Panc1 (cell line): ENCODE measurements around the gene WSCD1. TPM values are rescaled to one million over a fixed set of nuclear protein-coding genes. Genes with fewer than 3 reads are reported as not detected.

ENCODE experiments used
- ATAC-seq: fragments of 200-7000 bp; cut with Tn5 transposase; 2 replicates; pipeline ENCODE4 v1.9.1; 2020; ENCODE audit warnings: mild to moderate bottlenecking, moderate library complexity
- BruUV-seq: library from RNA; stranded (reverse); fragments of 400-500 nt; replicated peaks from 2 replicates; lab custom pipeline; 2021; lab: Mats Ljungman, UMichigan
- CTCF ChIA-PET: fragments of 300-600 bp; sonication (Branson Sonifier 250); formaldehyde crosslinking; loops from one replicate; lab custom pipeline; 2022; ENCODE audit warnings: antibody characterized with exemption; lab: Charles Lee
- POLR2A ChIA-PET: fragments of 300-600 bp; sonication (Branson Sonifier 250); formaldehyde crosslinking; loops from one replicate; lab custom pipeline; 2022; ENCODE audit warnings: antibody characterized with exemption; lab: Charles Lee
- DNase-seq: peaks from one replicate; pipeline ENCODE4 v3.0.0-alpha.2; 2010; ENCODE audit warnings: low read depth, low spot score
- H3K27ac ChIP-seq: 2 replicates; pipeline ENCODE4 v1.5.1; 2011; ENCODE audit warnings: mild to moderate bottlenecking, low read length, inconsistent platforms
- H3K27me3 ChIP-seq: fragments of 200-500 bp; sonication (Bioruptor generic); 2 replicates; pipeline ENCODE4 v1.6.0; 2014; ENCODE audit warnings: low read length, inconsistent platforms; ENCODE audit not compliant: control insufficient read depth, insufficient read depth
- H3K36me3 ChIP-seq: fragments of 200-500 bp; sonication (Bioruptor generic); 2 replicates; pipeline ENCODE4 v1.5.1; 2014; ENCODE audit warnings: inconsistent platforms, mild to moderate bottlenecking, low read length, moderate library complexity; ENCODE audit not compliant: control insufficient read depth, insufficient read depth
- H3K4me1 ChIP-seq: 2 replicates; pipeline ENCODE4 v1.5.1; 2011; ENCODE audit warnings: inconsistent platforms, mild to moderate bottlenecking, low read length, moderate library complexity; ENCODE audit not compliant: control insufficient read depth, insufficient read depth
- H3K4me3 ChIP-seq, 2 experiments: 2 replicates each; pipeline ENCODE4 v1.5.1; 2011 to 2012; ENCODE audit warnings: low read depth in 2 of 2, low read length in 2 of 2, mild to moderate bottlenecking in 2 of 2, inconsistent platforms in 1 of 2, moderate library complexity in 1 of 2
- H3K9me3 ChIP-seq: fragments of 200-500 bp; sonication (Bioruptor generic); 2 replicates; pipeline ENCODE4 v1.5.1; 2014; ENCODE audit warnings: low read depth, mild to moderate bottlenecking, inconsistent platforms, low read length, moderate library complexity; ENCODE audit not compliant: control insufficient read depth, insufficient read depth
- POLR2AphosphoS5 ChIP-seq: IDR thresholded peaks from 2 replicates; pipeline ENCODE4 v1.6.1; 2012; ENCODE audit warnings: mild to moderate bottlenecking, low read depth, low read length, moderate library complexity
- SIN3A ChIP-seq: IDR thresholded peaks from 2 replicates; pipeline ENCODE4 v1.6.1; 2012; ENCODE audit warnings: low read depth, mild to moderate bottlenecking, low read length, moderate library complexity, borderline replicate concordance; ENCODE audit not compliant: insufficient read depth
- TCF7L2 ChIP-seq: IDR thresholded peaks from 2 replicates; pipeline ENCODE4 v1.6.1; 2011; ENCODE audit warnings: mild to moderate bottlenecking, low read depth, low read length, inconsistent platforms
- in situ Hi-C: cut with HindIII; loops from 2 replicates; pipeline ENCODE4 v1.10.0; 2016; ENCODE audit warnings: low sequenced_read_pairs, low pct_unique_long_range_greater_than_20kb
- intact Hi-C: fragments of 100-400 bp; cut with micrococcal nuclease; formaldehyde crosslinking; loops from one replicate; pipeline ENCODE4 v1.10.0; 2022; ENCODE audit not compliant: unreplicated experiment
- total RNA-seq: library from RNA; stranded (reverse); gene quantifications from one replicate; pipeline ENCODE4 v1.2.1, GENCODE V29; 2021; ENCODE audit not compliant: unreplicated experiment
- TF ChIP-seq, protein P1 (sequence below): fragments of 450-650 bp; IDR thresholded peaks from 2 replicates; pipeline ENCODE4 v1.5.1; 2017; ENCODE audit warnings: mild to moderate bottlenecking
- TF ChIP-seq, protein P2 (sequence below), 2 experiments: IDR thresholded peaks; 2 replicates each; pipeline ENCODE4 v1.6.1; 2011 to 2012; ENCODE audit warnings: low read depth in 2 of 2, control low read depth in 1 of 2, low read length in 1 of 2, mild to moderate bottlenecking in 1 of 2, moderate library complexity in 1 of 2; ENCODE audit not compliant: insufficient read depth in 1 of 2

The WSCD1 gene
- total RNA-seq, 1 experiment from 2014 or later, result 0.74 TPM

DNA sequence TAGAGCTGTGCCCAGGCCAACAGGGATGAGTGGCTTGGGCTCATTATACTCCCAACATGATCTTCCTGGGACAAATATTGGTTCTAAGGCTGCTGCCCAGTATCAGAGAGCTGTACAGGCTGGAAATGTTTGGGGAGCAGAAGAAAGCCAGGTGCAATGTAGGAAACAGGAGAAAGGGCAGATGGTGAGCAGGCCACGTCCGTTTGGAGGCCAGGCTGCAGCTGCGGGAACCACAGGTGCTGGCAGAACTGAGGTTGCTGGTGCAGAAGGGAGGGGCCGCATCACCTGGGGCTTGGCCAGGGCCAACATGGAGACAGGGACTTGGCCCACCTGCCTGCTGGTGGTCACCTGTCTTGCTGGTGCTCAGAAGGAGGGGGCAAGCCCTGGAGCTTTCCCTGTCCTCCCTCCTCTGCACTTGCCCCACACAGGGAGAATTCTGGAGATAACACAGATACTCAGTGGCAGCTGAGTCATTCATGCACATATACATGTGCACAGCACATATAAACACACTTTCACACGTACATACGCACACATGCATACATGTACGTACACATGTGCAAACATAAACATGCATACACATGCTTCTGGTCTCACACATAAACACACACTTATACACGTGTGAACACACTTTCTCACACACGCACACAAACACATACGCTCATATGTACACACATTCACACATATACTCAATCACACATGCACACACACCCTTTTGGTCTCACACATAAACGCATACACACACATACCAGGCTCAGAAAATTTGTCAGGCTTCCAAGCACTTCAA is 67.7 kb downstream of the WSCD1 start:
- H3K27ac ChIP-seq, result no peak overlapping the region
- TF ChIP-seq, protein P1, sequence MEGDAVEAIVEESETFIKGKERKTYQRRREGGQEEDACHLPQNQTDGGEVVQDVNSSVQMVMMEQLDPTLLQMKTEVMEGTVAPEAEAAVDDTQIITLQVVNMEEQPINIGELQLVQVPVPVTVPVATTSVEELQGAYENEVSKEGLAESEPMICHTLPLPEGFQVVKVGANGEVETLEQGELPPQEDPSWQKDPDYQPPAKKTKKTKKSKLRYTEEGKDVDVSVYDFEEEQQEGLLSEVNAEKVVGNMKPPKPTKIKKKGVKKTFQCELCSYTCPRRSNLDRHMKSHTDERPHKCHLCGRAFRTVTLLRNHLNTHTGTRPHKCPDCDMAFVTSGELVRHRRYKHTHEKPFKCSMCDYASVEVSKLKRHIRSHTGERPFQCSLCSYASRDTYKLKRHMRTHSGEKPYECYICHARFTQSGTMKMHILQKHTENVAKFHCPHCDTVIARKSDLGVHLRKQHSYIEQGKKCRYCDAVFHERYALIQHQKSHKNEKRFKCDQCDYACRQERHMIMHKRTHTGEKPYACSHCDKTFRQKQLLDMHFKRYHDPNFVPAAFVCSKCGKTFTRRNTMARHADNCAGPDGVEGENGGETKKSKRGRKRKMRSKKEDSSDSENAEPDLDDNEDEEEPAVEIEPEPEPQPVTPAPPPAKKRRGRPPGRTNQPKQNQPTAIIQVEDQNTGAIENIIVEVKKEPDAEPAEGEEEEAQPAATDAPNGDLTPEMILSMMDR, result no peak
- no peak for TF ChIP-seq SIN3A
- TF ChIP-seq TCF7L2, result no peak
- TF ChIP-seq POLR2AphosphoS5, result no peak
- TF ChIP-seq, protein P2, sequence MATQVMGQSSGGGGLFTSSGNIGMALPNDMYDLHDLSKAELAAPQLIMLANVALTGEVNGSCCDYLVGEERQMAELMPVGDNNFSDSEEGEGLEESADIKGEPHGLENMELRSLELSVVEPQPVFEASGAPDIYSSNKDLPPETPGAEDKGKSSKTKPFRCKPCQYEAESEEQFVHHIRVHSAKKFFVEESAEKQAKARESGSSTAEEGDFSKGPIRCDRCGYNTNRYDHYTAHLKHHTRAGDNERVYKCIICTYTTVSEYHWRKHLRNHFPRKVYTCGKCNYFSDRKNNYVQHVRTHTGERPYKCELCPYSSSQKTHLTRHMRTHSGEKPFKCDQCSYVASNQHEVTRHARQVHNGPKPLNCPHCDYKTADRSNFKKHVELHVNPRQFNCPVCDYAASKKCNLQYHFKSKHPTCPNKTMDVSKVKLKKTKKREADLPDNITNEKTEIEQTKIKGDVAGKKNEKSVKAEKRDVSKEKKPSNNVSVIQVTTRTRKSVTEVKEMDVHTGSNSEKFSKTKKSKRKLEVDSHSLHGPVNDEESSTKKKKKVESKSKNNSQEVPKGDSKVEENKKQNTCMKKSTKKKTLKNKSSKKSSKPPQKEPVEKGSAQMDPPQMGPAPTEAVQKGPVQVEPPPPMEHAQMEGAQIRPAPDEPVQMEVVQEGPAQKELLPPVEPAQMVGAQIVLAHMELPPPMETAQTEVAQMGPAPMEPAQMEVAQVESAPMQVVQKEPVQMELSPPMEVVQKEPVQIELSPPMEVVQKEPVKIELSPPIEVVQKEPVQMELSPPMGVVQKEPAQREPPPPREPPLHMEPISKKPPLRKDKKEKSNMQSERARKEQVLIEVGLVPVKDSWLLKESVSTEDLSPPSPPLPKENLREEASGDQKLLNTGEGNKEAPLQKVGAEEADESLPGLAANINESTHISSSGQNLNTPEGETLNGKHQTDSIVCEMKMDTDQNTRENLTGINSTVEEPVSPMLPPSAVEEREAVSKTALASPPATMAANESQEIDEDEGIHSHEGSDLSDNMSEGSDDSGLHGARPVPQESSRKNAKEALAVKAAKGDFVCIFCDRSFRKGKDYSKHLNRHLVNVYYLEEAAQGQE (IDR thresholded peaks at IDR 0.05; ENCODE audit: insufficient read depth in 1 of 2, low read depth in 2 of 2, low read length in 1 of 2), result no peak
- H3K4me3 ChIP-seq, result no peak overlapping the region
- intact Hi-C loops, result no loop called here
- H3K36me3 ChIP-seq, result no peaks in the 10 kb centered on the region
- in situ Hi-C loops, result no loop called here
- ChIA-PET CTCF (no interaction called here), POLR2A (no interaction called here)
- DNase-seq, result no peak
- H3K4me1 ChIP-seq, result no peaks in the 10 kb centered on the region
- peaks cover 2% of the 10 kb centered on the region for H3K27me3 ChIP-seq
- BruUV-seq, result no TSS peak
- no peaks in the 10 kb centered on the region for H3K9me3 ChIP-seq
- ATAC-seq, result no peak

DNA sequence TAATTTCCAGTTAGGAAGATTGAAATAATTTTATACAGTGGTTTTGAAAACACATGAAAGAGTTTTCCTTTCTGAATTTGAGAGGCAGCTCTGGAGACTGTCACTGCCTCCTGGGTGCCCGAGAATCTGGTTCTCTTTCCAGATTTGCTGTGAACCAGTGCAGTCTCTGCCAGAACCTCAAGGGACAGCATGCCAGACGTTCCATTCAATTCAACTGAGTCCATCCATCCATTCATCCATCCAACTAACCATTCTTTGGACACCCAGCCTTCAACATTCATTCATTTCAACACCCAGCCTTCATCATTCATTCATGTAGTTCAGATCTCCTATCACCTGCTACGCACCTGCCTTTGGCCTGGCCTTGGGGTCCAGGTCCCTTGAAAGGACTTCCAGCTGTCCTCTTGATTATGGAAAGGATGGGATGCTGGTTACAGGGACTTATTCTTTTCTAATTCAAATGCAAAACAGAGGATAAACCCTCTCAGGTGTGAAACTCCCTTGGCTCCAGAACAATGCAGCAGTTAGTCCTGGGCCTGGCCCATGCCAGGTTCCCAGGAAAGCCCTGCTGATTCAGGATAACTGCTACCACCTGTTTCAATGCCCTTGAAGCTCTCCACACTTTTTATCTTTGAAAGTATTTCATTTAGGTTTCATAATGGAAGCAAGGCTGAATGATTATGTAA is 68.7 kb downstream of the WSCD1 start:
- Histone ChIP-seq H3K4me3 (no peak overlapping the region), H3K27me3 (peaks cover 2% of the 10 kb centered on the region), H3K4me1 (no peaks in the 10 kb centered on the region), H3K27ac (no peak overlapping the region), H3K9me3 (no peaks in the 10 kb centered on the region), H3K36me3 (no peaks in the 10 kb centered on the region)
- TF ChIP-seq POLR2AphosphoS5, result no peak
- TF ChIP-seq, protein P1, result no peak
- TF ChIP-seq, protein P2 (IDR thresholded peaks at IDR 0.05; ENCODE audit: insufficient read depth in 1 of 2, low read depth in 2 of 2, low read length in 1 of 2), result no peak
- TF ChIP-seq SIN3A, result no peak
- no peak for TF ChIP-seq TCF7L2
- ATAC-seq, result no peak
- ChIA-PET POLR2A (no interaction called here), CTCF (no interaction called here)
- in situ Hi-C loops, result no loop called here
- BruUV-seq, result no TSS peak
- intact Hi-C loops, result no loop called here
- DNase-seq, result no peak
